ENCODE data around the gene RNF213. TPM values are rescaled to one million over a fixed set of nuclear protein-coding genes. Genes with fewer than 3 reads are reported as not detected.
A peak's percentile ranks its signal among the peaks of the same experiment; 100 is the strongest.

Gene RNF213
- polyA plus RNA-seq, 4 donors: 35.4 to 71.4 (median 53.0) TPM

DNA sequence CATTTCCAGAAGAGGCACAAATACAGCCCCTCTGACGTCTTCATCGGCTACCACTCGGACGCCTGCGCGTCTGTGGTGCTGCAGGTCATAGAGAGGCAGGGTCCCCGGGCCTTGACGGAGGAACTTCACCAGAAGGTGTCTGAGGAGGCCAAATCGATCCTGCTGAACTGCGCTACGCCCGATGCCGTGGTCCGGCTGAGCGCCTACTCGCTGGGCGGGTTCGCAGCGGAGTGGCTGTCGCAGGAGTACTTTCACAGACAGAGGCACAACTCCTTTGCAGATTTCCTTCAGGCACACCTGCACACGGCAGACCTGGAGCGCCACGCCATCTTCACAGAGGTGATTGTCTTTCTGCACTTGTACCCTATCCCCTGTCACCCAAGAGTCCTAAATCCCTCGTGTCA is 87.3 kb downstream of the RNF213 start:
- FAIRE-seq: no peak
- 96 to 98% (median 98%) methylated on average over 24 of the region's 24 CpGs for WGBS, 3 donors

DNA sequence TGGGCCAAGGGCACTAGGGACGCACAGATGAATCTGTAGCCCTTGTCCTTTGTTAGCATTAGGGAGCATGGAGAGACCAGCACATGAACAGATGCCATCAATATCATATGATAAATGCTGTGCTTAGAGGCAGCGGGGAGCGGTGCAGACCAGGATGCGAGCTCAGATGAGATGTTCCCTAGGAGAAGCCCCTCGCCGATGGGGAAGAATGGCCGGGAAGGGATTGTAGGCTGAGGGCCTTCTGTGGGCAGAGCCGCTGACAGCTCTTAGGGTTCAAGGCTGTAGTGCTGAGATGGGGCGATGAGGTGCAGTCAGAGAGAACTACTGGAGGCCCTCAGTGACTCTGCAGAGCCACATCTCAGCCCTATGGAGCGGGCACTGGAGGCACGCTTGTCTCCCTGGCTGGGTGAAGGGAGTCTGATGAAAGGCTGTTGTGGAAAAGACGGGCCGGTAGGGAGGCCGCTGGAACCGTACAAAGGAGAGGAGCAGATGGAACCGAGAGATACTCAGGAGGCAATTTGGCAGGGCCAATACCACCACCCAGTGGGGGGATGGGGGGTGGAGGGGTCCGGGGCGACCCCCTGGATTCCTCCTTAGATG is 88.0 kb downstream of the RNF213 start:
- H3K27ac ChIP-seq (ENCODE audit: low read depth in 1 of 3, low read length in 2 of 3): no peak overlapping the region
- no peak overlapping the region for H3K4me3 ChIP-seq (ENCODE audit: low read depth in 1 of 3, low read length in 3 of 3)
- FAIRE-seq (no peak), DNase-seq (no peak)
- no peaks in the 10 kb centered on the region for H3K9me3 ChIP-seq (ENCODE audit: control insufficient read depth in 2 of 2, insufficient read depth in 1 of 2, low read depth in 1 of 2, low read length in 1 of 2)
- no peaks in the 10 kb centered on the region for H3K27me3 ChIP-seq (ENCODE audit: control insufficient read depth in 3 of 3, insufficient read depth in 3 of 3, low read length in 3 of 3)
- 94 to 98% (median 96%) methylated on average over 16 to 17 of the region's 18 CpGs for WGBS, 3 donors
- H3K36me3 ChIP-seq (ENCODE audit: control insufficient read depth in 3 of 3, insufficient read depth in 2 of 3, low read depth in 1 of 3, low read length in 3 of 3): peaks cover 48 to 89% (median 50%) of the 10 kb centered on the region in 3 donors
- H3K4me1 ChIP-seq (ENCODE audit: control insufficient read depth in 3 of 3, insufficient read depth in 2 of 3, low read depth in 1 of 3, low read length in 2 of 3): no peaks in the 10 kb centered on the region

More for the DNA sequence above, 87.3 kb downstream of the RNF213 start:
- Histone ChIP-seq H3K27me3 (ENCODE audit: control insufficient read depth in 3 of 3, insufficient read depth in 3 of 3, low read length in 3 of 3) (no peaks in the 10 kb centered on the region), H3K27ac (ENCODE audit: low read depth in 1 of 3, low read length in 2 of 3) (no peak overlapping the region), H3K9me3 (ENCODE audit: control insufficient read depth in 2 of 2, insufficient read depth in 1 of 2, low read depth in 1 of 2, low read length in 1 of 2) (no peaks in the 10 kb centered on the region), H3K4me1 (ENCODE audit: control insufficient read depth in 3 of 3, insufficient read depth in 2 of 3, low read depth in 1 of 3, low read length in 2 of 3) (no peaks in the 10 kb centered on the region), H3K36me3 (ENCODE audit: control insufficient read depth in 3 of 3, insufficient read depth in 2 of 3, low read depth in 1 of 3, low read length in 3 of 3) (peaks cover 46 to 89% (median 50%) of the 10 kb centered on the region in 3 donors), H3K4me3 (ENCODE audit: low read depth in 1 of 3, low read length in 3 of 3) (no peak overlapping the region)
- DNase-seq: no peak

DNA sequence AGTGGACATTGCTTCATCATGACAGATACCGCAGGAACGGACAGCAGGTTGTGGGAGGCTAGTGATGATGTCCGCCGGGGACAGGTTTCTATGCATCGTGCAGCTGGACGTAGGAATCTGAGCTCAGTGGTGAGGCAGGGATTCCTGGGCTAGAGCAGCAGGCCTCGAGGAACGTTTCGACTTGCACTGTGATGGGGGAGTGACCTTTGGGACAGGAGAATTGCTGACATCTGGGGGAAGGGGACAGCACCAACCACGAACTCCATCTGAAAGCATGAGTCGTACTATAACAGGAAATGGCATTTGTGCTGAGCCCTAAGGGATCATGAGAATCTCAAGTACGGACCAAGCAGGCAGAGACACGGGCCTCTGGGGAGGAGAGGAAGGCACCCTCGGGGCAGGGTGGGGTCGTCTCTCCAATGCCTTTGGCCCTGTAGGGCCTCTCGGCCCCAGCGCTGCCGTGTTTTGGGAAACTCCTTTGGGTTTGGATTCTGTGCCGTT is 88.5 kb downstream of the RNF213 start:
- Histone ChIP-seq H3K4me3 (ENCODE audit: low read depth in 1 of 3, low read length in 3 of 3) (no peak overlapping the region), H3K9me3 (ENCODE audit: control insufficient read depth in 2 of 2, insufficient read depth in 1 of 2, low read depth in 1 of 2, low read length in 1 of 2) (no peaks in the 10 kb centered on the region), H3K36me3 (ENCODE audit: control insufficient read depth in 3 of 3, insufficient read depth in 2 of 3, low read depth in 1 of 3, low read length in 3 of 3) (peaks cover 47 to 91% (median 50%) of the 10 kb centered on the region in 3 donors), H3K27me3 (ENCODE audit: control insufficient read depth in 3 of 3, insufficient read depth in 3 of 3, low read length in 3 of 3) (no peaks in the 10 kb centered on the region), H3K27ac (ENCODE audit: low read depth in 1 of 3, low read length in 2 of 3) (no peak overlapping the region), H3K4me1 (ENCODE audit: control insufficient read depth in 3 of 3, insufficient read depth in 2 of 3, low read depth in 1 of 3, low read length in 2 of 3) (no peaks in the 10 kb centered on the region)
- FAIRE-seq: no peak
- no peak for DNase-seq
- 83 to 88% (median 87%) methylated on average over 19 of the region's 19 CpGs for WGBS, 3 donors

- H3K4me1 ChIP-seq (ENCODE audit: control insufficient read depth in 3 of 3, insufficient read depth in 2 of 3, low read depth in 1 of 3, low read length in 2 of 3): no peaks in the 10 kb centered on the region
- no peaks in the 10 kb centered on the region for H3K27me3 ChIP-seq (ENCODE audit: control insufficient read depth in 3 of 3, insufficient read depth in 3 of 3, low read length in 3 of 3)
- H3K9me3 ChIP-seq (ENCODE audit: control insufficient read depth in 2 of 2, insufficient read depth in 1 of 2, low read depth in 1 of 2, low read length in 1 of 2): no peaks in the 10 kb centered on the region
- FAIRE-seq (no peak), DNase-seq (no peak)
- H3K27ac ChIP-seq (ENCODE audit: low read depth in 1 of 3, low read length in 2 of 3): no peak overlapping the region
- H3K4me3 ChIP-seq (ENCODE audit: low read depth in 1 of 3, low read length in 3 of 3): no peak overlapping the region
- WGBS, 3 donors: 96 to 98% (median 98%) methylated on average over 18 of the region's 18 CpGs
- peaks cover 50 to 94% (median 51%) of the 10 kb centered on the region in 3 donors for H3K36me3 ChIP-seq (ENCODE audit: control insufficient read depth in 3 of 3, insufficient read depth in 2 of 3, low read depth in 1 of 3, low read length in 3 of 3)
Measured at GRCh38 chr17:80349751-80350150, 89.1 kb downstream of the RNF213 start.

- DNase-seq (no peak), FAIRE-seq (no peak)
- H3K27ac ChIP-seq (ENCODE audit: low read depth in 1 of 3, low read length in 2 of 3): no peak overlapping the region
- H3K36me3 ChIP-seq (ENCODE audit: control insufficient read depth in 3 of 3, insufficient read depth in 2 of 3, low read depth in 1 of 3, low read length in 3 of 3): peaks cover 37 to 89% (median 44%) of the 10 kb centered on the region in 3 donors
- H3K9me3 ChIP-seq (ENCODE audit: control insufficient read depth in 2 of 2, insufficient read depth in 1 of 2, low read depth in 1 of 2, low read length in 1 of 2): no peaks in the 10 kb centered on the region
- no peak overlapping the region for H3K4me3 ChIP-seq (ENCODE audit: low read depth in 1 of 3, low read length in 3 of 3)
- no peaks in the 10 kb centered on the region for H3K4me1 ChIP-seq (ENCODE audit: control insufficient read depth in 3 of 3, insufficient read depth in 2 of 3, low read depth in 1 of 3, low read length in 2 of 3)
- 93 to 95% (median 95%) methylated on average over 22 of the region's 22 CpGs for WGBS, 3 donors
- H3K27me3 ChIP-seq (ENCODE audit: control insufficient read depth in 3 of 3, insufficient read depth in 3 of 3, low read length in 3 of 3): no peaks in the 10 kb centered on the region
Measured at GRCh38 chr17:80352216-80352895, 91.7 kb downstream of the RNF213 start.

DNA sequence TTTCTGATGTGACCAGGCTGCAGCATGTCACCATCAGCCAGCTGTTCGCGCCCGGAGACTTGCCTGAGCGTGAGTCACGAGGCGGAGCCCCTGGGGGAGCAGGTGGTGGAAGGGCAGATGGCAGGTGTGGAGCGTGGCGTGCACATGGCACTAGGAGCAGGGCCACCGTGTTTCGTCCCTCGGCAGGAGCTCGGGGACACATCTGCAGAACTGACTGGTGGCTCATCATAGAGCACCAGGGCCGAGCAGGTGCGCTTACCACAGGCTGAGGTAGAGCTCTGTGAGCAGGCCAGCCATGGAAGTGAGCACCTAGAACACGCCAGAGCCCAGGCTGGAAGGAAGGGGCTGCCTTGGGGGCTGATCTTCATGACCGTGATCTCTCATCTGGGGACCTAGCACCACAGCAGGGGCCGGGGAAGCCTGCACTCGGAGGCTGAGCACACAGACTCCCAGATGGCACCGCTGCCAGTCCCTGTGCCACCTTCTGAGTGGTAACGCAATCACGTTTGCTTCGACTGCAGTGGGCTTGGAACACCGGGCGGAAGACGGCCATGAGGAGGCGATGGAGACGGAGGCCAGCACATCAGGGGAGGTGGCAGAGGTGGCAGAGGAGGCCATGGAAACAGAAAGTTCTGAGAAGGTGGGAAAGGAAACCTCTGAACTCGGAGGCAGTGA is 92.5 kb downstream of the RNF213 start:
- Histone ChIP-seq H3K27ac (ENCODE audit: low read depth in 1 of 3, low read length in 2 of 3) (no peak overlapping the region), H3K4me1 (ENCODE audit: control insufficient read depth in 3 of 3, insufficient read depth in 2 of 3, low read depth in 1 of 3, low read length in 2 of 3) (no peaks in the 10 kb centered on the region), H3K27me3 (ENCODE audit: control insufficient read depth in 3 of 3, insufficient read depth in 3 of 3, low read length in 3 of 3) (no peaks in the 10 kb centered on the region), H3K4me3 (ENCODE audit: low read depth in 1 of 3, low read length in 3 of 3) (no peak overlapping the region), H3K9me3 (ENCODE audit: control insufficient read depth in 2 of 2, insufficient read depth in 1 of 2, low read depth in 1 of 2, low read length in 1 of 2) (no peaks in the 10 kb centered on the region), H3K36me3 (ENCODE audit: control insufficient read depth in 3 of 3, insufficient read depth in 2 of 3, low read depth in 1 of 3, low read length in 3 of 3) (peaks cover 36 to 87% (median 41%) of the 10 kb centered on the region in 3 donors)
- WGBS, 3 donors: 94 to 96% (median 95%) methylated on average over 28 of the region's 28 CpGs
- DNase-seq: peak in 1 of 2 donors; percentile 21
- no peak for FAIRE-seq

GRCh38 chr17:80353718-80354275 is 93.1 kb downstream of the RNF213 start:
- no peaks in the 10 kb centered on the region for H3K9me3 ChIP-seq (ENCODE audit: control insufficient read depth in 2 of 2, insufficient read depth in 1 of 2, low read depth in 1 of 2, low read length in 1 of 2)
- no peak overlapping the region for H3K4me3 ChIP-seq (ENCODE audit: low read depth in 1 of 3, low read length in 3 of 3)
- FAIRE-seq (no peak), DNase-seq (no peak)
- peaks cover 33 to 87% (median 41%) of the 10 kb centered on the region in 3 donors for H3K36me3 ChIP-seq (ENCODE audit: control insufficient read depth in 3 of 3, insufficient read depth in 2 of 3, low read depth in 1 of 3, low read length in 3 of 3)
- H3K27me3 ChIP-seq (ENCODE audit: control insufficient read depth in 3 of 3, insufficient read depth in 3 of 3, low read length in 3 of 3): no peaks in the 10 kb centered on the region
- H3K27ac ChIP-seq (ENCODE audit: low read depth in 1 of 3, low read length in 2 of 3): no peak overlapping the region
- WGBS, 3 donors: 94 to 97% (median 96%) methylated on average over 29 of the region's 29 CpGs
- no peaks in the 10 kb centered on the region for H3K4me1 ChIP-seq (ENCODE audit: control insufficient read depth in 3 of 3, insufficient read depth in 2 of 3, low read depth in 1 of 3, low read length in 2 of 3)

GRCh38 chr17:80354336-80354735 is 93.7 kb downstream of the RNF213 start:
- no peak overlapping the region for H3K27ac ChIP-seq (ENCODE audit: low read depth in 1 of 3, low read length in 2 of 3)
- H3K36me3 ChIP-seq (ENCODE audit: control insufficient read depth in 3 of 3, insufficient read depth in 2 of 3, low read depth in 1 of 3, low read length in 3 of 3): peaks cover 37 to 87% (median 43%) of the 10 kb centered on the region in 3 donors
- no peak overlapping the region for H3K4me3 ChIP-seq (ENCODE audit: low read depth in 1 of 3, low read length in 3 of 3)
- WGBS, 3 donors: 90 to 95% (median 91%) methylated on average over 9 of the region's 9 CpGs
- H3K27me3 ChIP-seq (ENCODE audit: control insufficient read depth in 3 of 3, insufficient read depth in 3 of 3, low read length in 3 of 3): no peaks in the 10 kb centered on the region
- no peak for DNase-seq
- no peaks in the 10 kb centered on the region for H3K9me3 ChIP-seq (ENCODE audit: control insufficient read depth in 2 of 2, insufficient read depth in 1 of 2, low read depth in 1 of 2, low read length in 1 of 2)
- no peaks in the 10 kb centered on the region for H3K4me1 ChIP-seq (ENCODE audit: control insufficient read depth in 3 of 3, insufficient read depth in 2 of 3, low read depth in 1 of 3, low read length in 2 of 3)
- FAIRE-seq: no peak
